ENCODE results near the gene SGTB.

SGTB gene

GRCh38 chr5:65750938-65751337 lies 29.0 kb upstream of the SGTB start:
- Histone ChIP-seq H3K79me2 (ENCODE audit: insufficient read depth, low read length) (no peaks in the 10 kb centered on the region), H3K4me3 (ENCODE audit: low read depth in 1 of 2, low read length in 2 of 2) (no peak overlapping the region), H3K36me3 (ENCODE audit: insufficient read depth, low read length) (no peaks in the 10 kb centered on the region), H3K9me3 (ENCODE audit: insufficient read depth, low read length, severe bottlenecking) (no peaks in the 10 kb centered on the region), H4K20me1 (ENCODE audit: insufficient read depth, low read length) (no peaks in the 10 kb centered on the region; the same call in 1 of the 2 replicates), H3K4me1 (ENCODE audit: insufficient read depth, low read length) (no peaks in the 10 kb centered on the region), H3K27me3 (ENCODE audit: insufficient read depth, low read length, poor library complexity) (no peaks in the 10 kb centered on the region), H3K27ac (ENCODE audit: low read length) (no peak overlapping the region), H3K9ac (ENCODE audit: low read depth, low read length) (no peak overlapping the region), H3K4me2 (ENCODE audit: insufficient read depth, low read length) (no peak overlapping the region), H2AFZ (ENCODE audit: low read depth, low read length) (no peak overlapping the region)
- no peak for TF ChIP-seq EZH2 (IDR thresholded peaks at IDR 0.05; ENCODE audit: borderline replicate concordance, low read depth, low read length, severe bottlenecking)
- TF ChIP-seq CTCF (IDR thresholded peaks at IDR 0.05; ENCODE audit: borderline replicate concordance, extremely low read depth, low read length, poor library complexity, severe bottlenecking), result no peak
- ATAC-seq (ENCODE audit: insufficient read depth, low read depth), result no peak
- DNase-seq, result no peak

GRCh38 chr5:65749956-65750355 lies 28.0 kb upstream of the SGTB start:
- no peaks in the 10 kb centered on the region for H3K36me3 ChIP-seq (ENCODE audit: insufficient read depth, low read length)
- TF ChIP-seq CTCF (IDR thresholded peaks at IDR 0.05; ENCODE audit: borderline replicate concordance, extremely low read depth, low read length, poor library complexity, severe bottlenecking) (no peak), EZH2 (IDR thresholded peaks at IDR 0.05; ENCODE audit: borderline replicate concordance, low read depth, low read length, severe bottlenecking) (no peak)

GRCh38 chr5:65749221-65749844 lies 27.4 kb upstream of the SGTB start:
- ATAC-seq (ENCODE audit: insufficient read depth, low read depth) (no peak), DNase-seq (no peak)
- H3K27ac ChIP-seq (ENCODE audit: low read length), result no peak overlapping the region
- H4K20me1 ChIP-seq (ENCODE audit: insufficient read depth, low read length), result no peaks in the 10 kb centered on the region; the same call in 1 of the 2 replicates
- H3K79me2 ChIP-seq (ENCODE audit: insufficient read depth, low read length), result no peaks in the 10 kb centered on the region
- no peak for TF ChIP-seq EZH2 (IDR thresholded peaks at IDR 0.05; ENCODE audit: borderline replicate concordance, low read depth, low read length, severe bottlenecking)
- no peak for TF ChIP-seq CTCF (IDR thresholded peaks at IDR 0.05; ENCODE audit: borderline replicate concordance, extremely low read depth, low read length, poor library complexity, severe bottlenecking)
- H2AFZ ChIP-seq (ENCODE audit: low read depth, low read length), result no peak overlapping the region
- no peaks in the 10 kb centered on the region for H3K9me3 ChIP-seq (ENCODE audit: insufficient read depth, low read length, severe bottlenecking)
- H3K4me1 ChIP-seq (ENCODE audit: insufficient read depth, low read length), result no peaks in the 10 kb centered on the region
- H3K27me3 ChIP-seq (ENCODE audit: insufficient read depth, low read length, poor library complexity), result no peaks in the 10 kb centered on the region
- no peak overlapping the region for H3K4me3 ChIP-seq (ENCODE audit: low read depth in 1 of 2, low read length in 2 of 2)
- H3K36me3 ChIP-seq (ENCODE audit: insufficient read depth, low read length), result no peaks in the 10 kb centered on the region
- no peak overlapping the region for H3K9ac ChIP-seq (ENCODE audit: low read depth, low read length)
- H3K4me2 ChIP-seq (ENCODE audit: insufficient read depth, low read length), result no peak overlapping the region

More at GRCh38 chr5:65749956-65750355, 28.0 kb upstream of the SGTB start:
- H3K9me3 ChIP-seq (ENCODE audit: insufficient read depth, low read length, severe bottlenecking), result no peaks in the 10 kb centered on the region
- no peak for DNase-seq
- no peak overlapping the region for H3K4me3 ChIP-seq (ENCODE audit: low read depth in 1 of 2, low read length in 2 of 2)
- no peaks in the 10 kb centered on the region; the same call in 1 of the 2 replicates for H4K20me1 ChIP-seq (ENCODE audit: insufficient read depth, low read length)
- no peak overlapping the region for H3K27ac ChIP-seq (ENCODE audit: low read length)
- H2AFZ ChIP-seq (ENCODE audit: low read depth, low read length), result no peak overlapping the region
- H3K9ac ChIP-seq (ENCODE audit: low read depth, low read length), result no peak overlapping the region
- H3K4me2 ChIP-seq (ENCODE audit: insufficient read depth, low read length), result no peak overlapping the region
- no peaks in the 10 kb centered on the region for H3K4me1 ChIP-seq (ENCODE audit: insufficient read depth, low read length)
- no peaks in the 10 kb centered on the region for H3K79me2 ChIP-seq (ENCODE audit: insufficient read depth, low read length)
- H3K27me3 ChIP-seq (ENCODE audit: insufficient read depth, low read length, poor library complexity), result no peaks in the 10 kb centered on the region
- ATAC-seq (ENCODE audit: insufficient read depth, low read depth), result no peak

Data from DND-41 (cell line).